ENCODE measurements around the gene PLLP. TPM values are rescaled to one million over a fixed set of nuclear protein-coding genes. Genes with fewer than 3 reads are reported as not detected.

PLLP gene, protein sequence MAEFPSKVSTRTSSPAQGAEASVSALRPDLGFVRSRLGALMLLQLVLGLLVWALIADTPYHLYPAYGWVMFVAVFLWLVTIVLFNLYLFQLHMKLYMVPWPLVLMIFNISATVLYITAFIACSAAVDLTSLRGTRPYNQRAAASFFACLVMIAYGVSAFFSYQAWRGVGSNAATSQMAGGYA
- 0.17 TPM for total RNA-seq (2013)
- polyA plus RNA-seq (1 to 10 TPM in 1 of 3 donors, under 1 TPM in 2; 0.52 to 1.2 (median 0.97) TPM), polyA minus RNA-seq (0.55 and 1.7 TPM in 2 replicates), total RNA-seq (0 to 1.2 (median 0.25) reads per million in 11 experiments)

DNA sequence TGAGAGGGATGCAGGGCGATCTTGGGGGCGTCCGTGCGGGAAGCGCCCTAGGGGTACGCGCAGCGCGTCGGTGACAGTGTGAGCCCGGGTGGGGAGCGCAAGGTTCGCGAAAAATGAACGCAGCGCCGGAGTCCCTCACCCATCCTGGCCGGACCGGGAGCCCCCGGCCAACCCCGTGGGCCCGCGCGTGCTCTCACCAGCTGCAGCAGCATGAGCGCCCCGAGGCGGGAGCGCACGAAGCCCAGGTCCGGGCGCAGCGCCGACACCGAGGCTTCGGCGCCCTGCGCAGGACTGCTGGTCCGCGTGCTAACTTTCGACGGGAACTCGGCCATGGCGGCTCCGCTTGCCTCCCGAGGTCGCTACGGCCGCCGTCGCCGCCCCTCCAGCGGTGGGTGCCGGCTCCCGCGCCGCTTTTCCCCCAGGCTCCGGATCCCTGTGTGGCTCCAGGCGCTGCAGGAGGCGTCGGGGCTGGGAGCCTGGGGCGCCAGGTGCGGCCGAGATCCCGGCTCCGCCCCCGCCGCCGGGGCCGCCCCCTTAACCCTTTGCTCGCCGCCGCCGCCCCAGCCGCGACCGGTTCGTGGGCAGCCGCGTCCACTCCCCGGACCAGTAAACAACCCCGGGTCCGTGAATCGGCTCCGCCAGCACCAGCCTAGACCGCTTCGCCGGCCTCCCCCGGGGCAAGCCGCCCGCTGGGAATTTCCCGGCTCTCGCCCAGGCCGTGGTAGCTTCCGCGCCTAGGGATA, at the start of gene PLLP:
Gene PLLP (minus strand): TSS at position 464 of the 743 bp plus-strand sequence. CDS start 132 bp downstream, at position 332.
- Histone ChIP-seq H3K4me2 (replicated peaks; ENCODE audit: extremely low read depth, low read length, poor library complexity, severe bottlenecking) (peak within 1 kb of the TSS; percentile 81), H3K27me3 (ENCODE audit: control insufficient read depth in 2 of 2, insufficient read depth in 2 of 2, low read length in 2 of 2) (peaks cover 18 to 51% of the 10 kb centered on the region in 2 donors), H3K79me2 (ENCODE audit: insufficient read depth, low read length) (no peaks in the 10 kb centered on the region), H3K4me1 (ENCODE audit: control insufficient read depth in 1 of 2, insufficient read depth in 2 of 2, low read length in 2 of 2) (peaks cover 11 to 18% of the 10 kb centered on the region in 2 donors), H3K9ac (ENCODE audit: insufficient read depth, low read length, poor library complexity, severe bottlenecking) (peak within 1 kb of the TSS; percentile 63), H2AFZ (ENCODE audit: insufficient read depth, low read depth, low read length, poor library complexity, severe bottlenecking) (peak within 1 kb of the TSS; percentile 79), H3K36me3 (replicated peaks in 1 of 2; ENCODE audit: control insufficient read depth in 1 of 2, insufficient read depth in 2 of 2, low read length in 2 of 2) (no peaks in the 10 kb centered on the region), H3K4me3 (replicated peaks in 1 of 3; ENCODE audit: low read depth in 2 of 3, low read length in 3 of 3) (peak within 1 kb of the TSS; percentile 35 to 73 (median 36)), H3K9me3 (replicated peaks in 1 of 2; ENCODE audit: control insufficient read depth in 1 of 2, insufficient read depth in 1 of 2, low read length in 2 of 2) (peaks cover 0 to 4% of the 10 kb centered on the region in 2 donors), H4K20me1 (ENCODE audit: insufficient read depth, low read length) (no peaks in the 10 kb centered on the region), H3K27ac (ENCODE audit: low read depth in 1 of 2, low read length in 2 of 2) (no peak within 1 kb of the TSS)
- peak in 2 of 3 donors; percentile 23 to 60 for DNase-seq
- TF ChIP-seq CTCF (IDR thresholded peaks at IDR 0.05): no peak
- Mint-ChIP-seq H3K4me1 (peaks cover 19% of the 10 kb centered on the region), H3K4me3 (peak within 1 kb of the TSS; percentile 73 to 87), H3K27ac (peak within 1 kb of the TSS in 4 of 7 donors; percentile 25 to 62 (median 52)), H3K9me3 (peaks cover 0 to 19% (median 4%) of the 10 kb centered on the region in 7 donors), H3K27me3 (ENCODE audit: low read depth in 3 of 3) (peaks cover 48 to 67% (median 57%) of the 10 kb centered on the region in 3 donors), H3K36me3 (peaks cover 3 to 4% of the 10 kb centered on the region in 2 donors)
- 1% methylated on average over 95 of the region's 95 CpGs for WGBS (ENCODE audit: insufficient coverage)
- intact Hi-C loops (cut with micrococcal nuclease): loop anchor here in 1 of 2 donors (5.0 kb wide), 1 partner anchor 37 kb away; the partner anchor contains the start of gene ARL2BP

DNA sequence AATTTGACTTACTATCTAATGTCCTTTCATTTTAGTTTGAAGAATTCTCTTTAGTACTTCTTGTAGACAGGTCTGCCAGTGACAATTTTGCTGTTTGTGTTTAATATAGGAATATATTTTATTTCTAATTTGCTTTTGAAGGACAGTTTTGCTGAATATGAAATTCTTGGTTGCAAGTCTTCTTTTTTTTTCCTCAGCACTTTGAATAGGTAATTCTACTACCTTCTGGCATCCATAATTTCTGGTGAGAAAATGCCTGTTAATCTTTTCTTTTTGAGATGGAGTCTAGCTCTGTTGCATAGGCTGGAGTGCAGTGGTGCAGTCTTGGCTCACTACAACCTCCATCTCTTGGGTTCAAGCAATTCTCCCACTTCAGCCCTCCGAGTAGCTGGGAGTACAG, 48.9 kb upstream of the PLLP start:
- DNase-seq: no peak
- H3K36me3 ChIP-seq (replicated peaks in 1 of 2; ENCODE audit: control insufficient read depth in 1 of 2, insufficient read depth in 2 of 2, low read length in 2 of 2): no peaks in the 10 kb centered on the region
- Mint-ChIP-seq H3K27me3 (ENCODE audit: low read depth in 3 of 3) (peaks cover 24 to 26% (median 26%) of the 10 kb centered on the region in 3 donors), H3K36me3 (no peaks in the 10 kb centered on the region), H3K9me3 (peaks cover under 1 to 14% (median 10%) of the 10 kb centered on the region in 7 donors), H3K4me3 (no peak overlapping the region), H3K27ac (no peak overlapping the region), H3K4me1 (peaks cover 12% of the 10 kb centered on the region)
- WGBS (ENCODE audit: insufficient coverage): no CpG with 5 or more reads among the region's 1 CpG
- no peak for TF ChIP-seq CTCF (IDR thresholded peaks at IDR 0.05)
- no peak overlapping the region for H2AFZ ChIP-seq (ENCODE audit: insufficient read depth, low read depth, low read length, poor library complexity, severe bottlenecking)
- peaks cover 0 to 16% of the 10 kb centered on the region in 2 donors for H3K27me3 ChIP-seq (ENCODE audit: control insufficient read depth in 2 of 2, insufficient read depth in 2 of 2, low read length in 2 of 2)
- H4K20me1 ChIP-seq (ENCODE audit: insufficient read depth, low read length): no peaks in the 10 kb centered on the region
- no peak overlapping the region for H3K27ac ChIP-seq (ENCODE audit: low read depth in 1 of 2, low read length in 2 of 2)
- H3K9me3 ChIP-seq (replicated peaks in 1 of 2; ENCODE audit: control insufficient read depth in 1 of 2, insufficient read depth in 1 of 2, low read length in 2 of 2): peaks cover 0 to 5% of the 10 kb centered on the region in 2 donors
- peaks cover 7 to 12% of the 10 kb centered on the region in 2 donors for H3K4me1 ChIP-seq (ENCODE audit: control insufficient read depth in 1 of 2, insufficient read depth in 2 of 2, low read length in 2 of 2)
- intact Hi-C loops (cut with micrococcal nuclease): no loop called here
- H3K79me2 ChIP-seq (ENCODE audit: insufficient read depth, low read length): no peaks in the 10 kb centered on the region
- no peak overlapping the region for H3K4me3 ChIP-seq (replicated peaks in 1 of 3; ENCODE audit: low read depth in 2 of 3, low read length in 3 of 3)
- H3K4me2 ChIP-seq (replicated peaks; ENCODE audit: extremely low read depth, low read length, poor library complexity, severe bottlenecking): no peak overlapping the region
- H3K9ac ChIP-seq (ENCODE audit: insufficient read depth, low read length, poor library complexity, severe bottlenecking): no peak overlapping the region

Measured in CD14-positive monocyte (primary cell).